Putamen (tissue), 1 donor: ENCODE measurements around the gene SERPINI1.
"Not testable (repeated sequence)": the region's sequence is repeated elsewhere in the genome, so short reads cannot be mapped to it uniquely, and the experiment has no call there.

Experiments used
- DNase-seq: peaks from one replicate; pipeline ENCODE4 v3.0.0-alpha.2; 2016; ENCODE audit warnings: low spot score

Gene SERPINI1

DNA sequence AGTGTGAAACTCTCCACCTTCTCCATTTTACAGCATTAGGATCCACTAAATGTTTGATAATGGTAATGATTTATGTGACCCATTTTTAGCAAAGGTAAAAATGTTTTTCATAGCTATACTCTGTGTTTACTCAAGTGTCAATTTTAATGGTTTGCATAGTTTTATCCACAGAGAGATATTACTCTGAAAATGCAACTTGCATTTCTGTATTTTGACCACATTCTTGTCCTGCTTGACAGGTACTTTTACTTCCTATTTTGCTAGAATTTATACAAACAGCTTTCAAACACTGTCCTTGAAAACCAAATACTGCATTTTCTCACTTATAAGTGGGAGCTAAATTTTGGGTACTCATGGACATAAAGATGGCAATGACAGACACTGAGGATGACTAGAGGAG lies 62.9 kb downstream of the SERPINI1 start:
- no peak for DNase-seq

DNA sequence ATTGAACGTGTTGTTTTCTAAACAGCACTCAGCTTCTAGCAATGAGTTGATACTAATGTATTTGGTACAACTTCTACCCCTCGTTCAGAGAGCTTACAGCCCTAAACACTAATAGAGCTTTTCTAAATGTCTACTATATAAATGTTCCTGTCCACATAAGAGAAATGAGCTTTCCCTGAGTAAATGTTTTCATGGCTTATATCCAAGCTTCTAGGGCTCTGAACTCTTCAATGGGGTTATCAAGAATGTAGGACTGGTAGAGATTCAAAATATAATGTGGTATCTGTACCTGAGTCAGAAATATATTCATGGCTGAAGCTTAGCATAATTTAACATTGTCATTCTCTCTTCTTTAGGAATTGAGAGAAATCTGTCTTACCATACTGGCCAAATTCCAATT lies 73.4 kb downstream of the SERPINI1 start:
- no peak for DNase-seq

DNA sequence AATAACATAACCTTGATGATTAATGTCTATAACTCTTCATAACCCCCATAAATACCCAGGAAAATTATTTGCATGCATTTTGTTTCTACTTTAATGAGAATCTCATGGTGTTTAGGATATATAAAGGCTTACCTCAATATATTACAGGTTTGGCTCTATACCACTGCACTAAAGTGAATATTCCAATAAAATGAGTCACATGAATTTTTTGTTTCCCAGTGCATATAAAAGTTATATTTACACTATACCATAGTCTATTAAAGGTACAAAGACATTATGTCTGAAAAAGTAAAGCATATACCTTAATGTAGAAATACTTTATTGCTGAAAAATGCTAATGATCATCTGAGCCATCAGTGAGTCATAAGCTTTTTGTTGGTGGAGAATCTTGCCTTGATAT lies 74.7 kb downstream of the SERPINI1 start:
- DNase-seq: no peak

DNA sequence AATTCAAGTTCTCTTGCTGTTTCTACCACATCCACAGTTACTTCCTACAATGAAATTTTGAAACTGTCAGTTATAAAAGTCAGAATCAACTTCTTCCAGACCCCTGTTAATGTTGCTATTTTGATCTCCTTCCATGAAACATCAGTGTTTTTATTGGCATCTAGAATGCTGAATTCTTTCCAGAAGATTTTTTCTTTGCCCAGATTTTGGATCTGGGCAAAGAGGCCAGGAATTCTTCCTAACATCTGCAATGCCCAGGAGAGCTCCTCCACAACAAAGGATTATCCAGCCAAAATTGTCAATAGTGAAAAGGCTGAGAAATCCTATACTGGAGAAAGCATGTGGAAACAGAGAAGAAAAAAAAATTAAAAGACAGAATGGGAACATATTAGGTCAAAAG lies 75.5 kb downstream of the SERPINI1 start:
- no peak for DNase-seq

DNA sequence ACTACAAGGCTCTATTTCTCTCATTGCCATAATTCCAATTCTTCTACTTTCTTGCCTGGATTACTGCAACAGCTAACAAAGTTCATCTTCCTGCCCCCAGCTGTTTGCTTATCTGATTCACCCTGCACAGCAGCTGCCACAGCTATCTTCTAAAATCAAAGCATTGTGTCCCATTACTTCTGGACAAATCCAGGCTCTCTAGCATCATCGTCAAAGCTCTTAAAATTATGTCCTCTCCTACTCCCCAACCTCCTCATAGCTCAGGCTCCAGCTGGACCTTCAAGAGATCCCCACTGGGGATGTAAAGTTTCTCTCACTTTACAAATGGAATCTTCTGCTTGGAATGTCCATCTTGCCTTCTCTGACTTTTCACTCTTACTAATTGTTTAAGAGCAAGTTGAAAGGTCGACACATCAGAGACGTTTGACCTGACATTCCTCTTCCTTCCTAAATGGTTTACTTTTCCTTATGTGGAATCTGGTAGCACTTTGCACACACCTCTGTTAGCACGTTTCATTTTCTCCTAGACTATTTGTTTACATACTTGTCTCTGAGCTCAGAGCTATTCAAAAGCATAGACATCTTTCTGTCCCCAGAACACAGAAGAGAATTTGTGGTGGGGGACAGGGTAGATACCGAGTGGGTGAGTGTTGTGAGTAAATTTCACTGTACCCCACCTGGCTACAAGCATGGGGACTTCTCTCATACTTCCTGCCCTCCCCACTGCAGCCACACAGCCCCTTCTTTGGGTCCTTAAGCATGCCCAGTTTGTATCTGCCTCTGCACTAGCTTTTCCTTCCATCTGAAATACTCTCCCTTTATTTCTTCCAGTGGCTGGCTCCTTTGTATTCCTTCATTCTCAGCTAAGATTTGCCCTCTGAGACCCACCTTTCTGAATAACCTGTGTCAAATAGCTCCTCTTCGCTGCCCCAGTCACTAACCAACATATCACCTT lies 77.9 kb downstream of the SERPINI1 start:
- DNase-seq: no peak

DNA sequence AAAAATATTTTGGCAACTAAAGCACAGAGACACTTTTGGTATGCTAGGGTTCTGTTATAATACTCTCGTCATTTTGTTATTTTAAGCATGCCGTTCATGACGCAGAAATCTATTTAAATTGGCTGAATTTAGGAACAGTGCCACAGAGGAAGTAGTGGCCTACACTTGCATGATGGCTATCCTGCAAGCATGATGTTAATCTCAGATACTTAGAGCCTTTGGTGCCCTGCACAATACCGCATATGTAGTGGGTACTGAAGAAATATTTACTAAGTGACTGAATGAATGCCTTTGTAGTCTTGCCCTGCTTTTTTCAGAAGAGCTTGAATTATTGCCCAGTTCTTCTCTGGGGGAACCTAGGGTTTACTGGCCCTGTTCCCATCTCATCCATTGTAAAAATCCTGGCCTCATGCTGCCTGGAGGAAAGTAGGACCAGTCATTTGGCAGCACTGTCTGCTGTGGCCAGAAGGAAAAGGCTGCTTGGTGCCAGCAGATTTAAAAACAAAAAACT lies 79.0 kb downstream of the SERPINI1 start:
- peak; percentile 92 for DNase-seq

DNA sequence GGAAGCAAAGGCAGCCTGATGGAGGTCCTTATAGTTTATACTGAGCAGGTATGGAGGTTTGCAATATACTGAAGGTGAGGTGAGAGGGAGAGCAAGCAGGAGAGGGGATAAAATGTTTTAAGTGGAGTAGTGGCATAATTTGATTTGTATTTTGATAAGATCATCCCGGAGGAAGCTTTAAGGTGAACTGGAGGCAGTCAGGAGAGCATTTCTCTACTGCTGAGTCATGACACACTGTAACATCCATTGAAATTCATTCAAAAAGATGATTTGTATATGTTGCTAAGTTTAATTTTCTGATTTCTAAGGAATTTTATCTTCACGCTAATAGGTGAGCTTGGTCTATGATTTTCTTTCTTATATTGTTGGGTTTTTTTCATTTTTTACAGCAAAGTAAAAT lies 81.4 kb downstream of the SERPINI1 start:
- no peak for DNase-seq

DNA sequence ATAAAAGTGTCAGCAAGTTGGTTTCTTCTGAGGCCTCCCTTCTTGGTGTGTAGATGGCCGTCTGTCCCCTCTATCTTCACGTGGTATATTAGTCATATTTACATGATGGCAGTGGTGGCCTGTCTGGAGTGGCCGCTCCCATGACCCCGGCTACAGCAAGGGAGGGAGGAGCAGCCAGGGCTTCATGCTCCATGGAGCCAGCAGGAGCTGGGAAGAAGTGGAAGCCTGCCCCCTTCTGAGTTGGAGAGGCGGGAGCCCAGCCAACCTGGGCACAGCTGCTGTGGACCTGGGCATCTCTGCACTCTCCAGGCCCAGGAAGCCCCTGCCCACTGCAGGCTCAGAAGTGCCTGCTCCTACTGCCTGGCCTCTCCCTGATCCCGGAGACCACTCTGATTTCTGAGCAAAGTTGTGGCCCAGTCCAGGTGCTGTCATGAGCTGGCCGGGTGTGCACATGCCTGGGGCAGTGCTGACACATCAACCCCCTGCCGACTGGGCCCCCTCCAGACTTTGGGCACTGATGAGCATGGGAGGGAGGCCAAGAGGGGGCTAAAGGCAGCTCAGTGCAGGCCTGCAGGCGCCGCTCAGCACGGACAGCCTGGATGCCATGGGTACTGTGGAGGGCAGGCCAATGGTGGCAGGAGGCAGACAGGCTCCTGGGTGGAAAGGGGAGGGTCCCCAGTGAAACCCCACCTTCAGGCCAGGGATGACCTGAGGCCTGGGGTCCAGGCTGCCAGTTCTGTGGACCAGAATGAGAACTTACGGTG lies 84.8 kb downstream of the SERPINI1 start:
- no peak for DNase-seq

DNA sequence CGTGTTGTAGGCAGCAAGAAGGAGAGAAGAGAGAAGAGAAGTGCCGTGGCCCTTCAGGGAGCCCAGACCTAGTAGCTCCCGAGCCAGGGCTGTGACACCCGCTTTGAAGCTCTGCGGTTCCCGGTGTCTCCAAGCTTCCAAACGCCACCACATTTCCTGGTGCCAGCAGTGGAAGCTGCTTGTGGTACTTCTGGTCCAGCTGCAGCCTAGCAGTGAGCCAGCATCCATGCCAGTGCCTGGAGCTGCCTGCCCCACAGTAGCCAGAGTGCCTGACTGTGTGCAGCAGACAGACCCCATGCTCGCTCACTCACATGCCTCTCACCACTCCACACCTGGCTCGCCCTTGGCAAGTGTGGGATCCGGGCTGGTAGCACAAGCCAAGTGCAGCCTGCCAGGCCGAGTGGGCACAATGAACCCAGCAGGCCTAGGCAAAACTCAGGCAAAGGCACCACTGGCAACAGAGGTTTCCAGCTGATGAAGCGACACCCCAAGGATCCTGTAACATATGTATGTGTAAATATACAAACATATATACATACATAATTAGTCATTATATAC lies 85.8 kb downstream of the SERPINI1 start:
- DNase-seq: no peak

DNA sequence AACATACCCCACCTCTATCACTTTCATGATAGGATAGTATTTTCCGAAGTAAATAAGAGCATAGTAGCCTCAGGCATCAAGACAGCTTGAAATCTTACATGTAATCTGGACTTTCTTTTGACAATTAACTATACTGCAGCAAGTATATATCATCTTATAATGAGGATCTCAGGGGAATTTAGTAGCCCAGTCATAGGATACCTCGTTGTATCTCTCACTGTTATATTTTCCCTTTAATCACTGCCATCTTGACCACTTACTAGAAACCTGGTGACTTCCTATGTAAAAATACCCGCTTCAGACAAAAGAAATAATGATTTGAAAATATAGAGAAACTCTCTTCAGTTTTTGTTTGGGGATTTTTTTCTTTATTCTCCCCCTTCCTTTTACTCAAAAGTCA lies 88.2 kb downstream of the SERPINI1 start:
- no peak for DNase-seq

DNA sequence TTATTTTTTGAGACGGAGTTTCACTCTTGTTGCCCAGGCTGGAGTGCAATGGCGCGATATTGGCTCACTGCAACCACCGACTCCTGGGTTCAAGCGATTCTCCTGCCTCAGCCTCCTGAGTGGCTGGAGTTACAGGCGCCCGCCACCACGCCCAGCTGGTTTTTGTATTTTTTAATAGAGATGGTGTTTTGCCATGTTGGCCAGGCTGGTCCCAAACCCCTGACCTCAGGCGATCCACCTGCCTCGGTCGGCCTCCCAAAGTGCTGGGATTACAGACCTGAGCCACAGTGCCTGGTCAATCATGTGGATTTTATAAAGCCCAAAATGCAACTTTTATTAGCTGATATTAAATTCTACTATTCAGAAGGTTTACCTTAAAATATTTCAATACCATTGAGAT lies 92.1 kb downstream of the SERPINI1 start:
- DNase-seq: not testable (repeated sequence)

DNA sequence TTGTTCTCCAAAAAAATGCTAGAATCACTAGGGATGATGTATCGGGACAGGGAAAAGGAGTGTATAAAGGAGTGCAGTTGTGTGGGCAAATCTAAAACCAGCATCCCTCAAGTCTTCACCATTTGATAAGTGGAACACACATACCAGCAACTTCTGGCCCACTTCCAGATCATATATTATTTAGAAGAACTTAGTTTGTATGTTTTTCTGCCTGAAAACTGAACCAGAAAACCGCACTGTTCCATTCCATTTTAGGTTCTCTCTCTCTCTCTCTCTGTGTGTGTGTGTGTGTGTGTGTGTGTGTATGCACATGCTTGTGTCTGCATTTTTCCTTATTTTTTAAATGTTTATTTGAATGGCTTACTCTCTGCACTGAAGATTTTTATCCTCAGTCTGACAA lies 93.5 kb downstream of the SERPINI1 start:
- DNase-seq: no peak

DNA sequence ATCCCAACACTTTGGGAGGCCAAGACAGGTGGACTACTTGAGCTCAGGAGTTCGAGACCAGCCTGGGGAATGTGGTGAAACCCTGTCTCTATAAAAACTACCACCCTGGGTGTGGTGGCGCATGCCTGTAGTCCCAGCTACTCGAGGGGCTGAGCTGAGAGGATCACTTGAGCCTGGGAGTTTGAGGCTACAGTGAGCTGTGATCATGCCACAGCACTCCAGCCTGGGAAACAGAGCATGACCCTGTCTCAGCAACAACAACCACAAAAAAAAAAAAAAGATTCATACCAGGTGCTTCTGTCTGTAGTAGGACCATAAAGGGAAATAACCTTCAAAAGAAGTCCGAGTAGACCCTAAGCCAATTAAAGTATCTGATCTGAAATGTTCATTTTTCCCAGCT lies 94.5 kb downstream of the SERPINI1 start:
- no peak for DNase-seq

DNA sequence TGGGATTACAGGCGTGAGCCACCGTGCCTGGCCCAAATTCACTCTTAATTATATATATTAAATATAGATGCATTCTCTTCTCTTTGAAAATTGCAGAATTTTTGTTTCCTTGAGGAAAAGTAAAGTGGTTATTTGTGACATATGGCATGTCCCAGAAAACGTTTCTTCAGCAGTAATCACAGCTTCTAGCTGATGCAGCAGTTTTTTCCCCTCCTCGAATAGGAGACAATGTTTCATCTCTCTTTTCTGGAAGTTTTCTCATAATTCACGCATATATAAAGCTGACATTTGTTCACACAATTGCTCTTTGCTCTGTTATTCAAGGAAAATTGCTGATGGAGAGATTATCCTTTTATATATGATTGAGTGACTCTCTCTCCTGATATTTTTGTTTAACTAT lies 99.8 kb downstream of the SERPINI1 start:
- DNase-seq: no peak

DNA sequence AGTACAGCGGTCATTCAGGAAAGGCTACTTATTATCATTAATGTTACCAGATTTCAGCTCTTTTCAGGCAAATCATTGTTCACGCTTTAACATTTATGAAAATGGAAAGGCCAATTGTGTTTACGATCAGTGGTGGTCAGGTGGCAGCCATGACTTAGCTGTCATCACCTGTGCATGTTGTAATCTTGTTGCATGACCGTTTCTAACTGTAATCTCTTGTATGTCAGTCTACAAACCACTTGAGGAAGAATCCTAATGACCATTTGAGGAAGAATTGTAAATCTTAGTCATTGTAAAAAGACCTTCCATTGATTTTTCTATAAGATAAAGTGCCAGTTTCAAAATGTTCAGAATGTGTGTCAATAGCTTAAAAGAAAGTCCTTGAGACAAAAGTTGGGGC lies 100.4 kb downstream of the SERPINI1 start:
- no peak for DNase-seq

DNA sequence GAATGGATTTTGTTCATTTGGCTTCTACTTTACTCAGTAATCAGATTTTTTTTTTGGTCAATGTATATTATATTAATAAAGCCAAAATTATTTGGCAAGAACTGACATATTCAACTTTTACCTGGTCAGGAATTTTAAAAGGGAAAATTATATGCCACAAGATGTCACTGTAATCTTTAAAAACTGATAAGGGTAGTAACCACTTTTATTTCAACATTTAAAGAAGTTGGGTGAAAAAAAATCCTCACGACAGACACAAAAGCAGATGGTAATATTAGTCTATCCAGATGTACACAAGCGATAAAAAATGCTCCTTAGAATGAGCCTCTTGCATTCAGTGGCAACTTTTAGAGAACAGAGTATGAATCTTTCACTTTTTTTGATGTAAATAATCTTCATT lies 101.9 kb downstream of the SERPINI1 start:
- no peak for DNase-seq

DNA sequence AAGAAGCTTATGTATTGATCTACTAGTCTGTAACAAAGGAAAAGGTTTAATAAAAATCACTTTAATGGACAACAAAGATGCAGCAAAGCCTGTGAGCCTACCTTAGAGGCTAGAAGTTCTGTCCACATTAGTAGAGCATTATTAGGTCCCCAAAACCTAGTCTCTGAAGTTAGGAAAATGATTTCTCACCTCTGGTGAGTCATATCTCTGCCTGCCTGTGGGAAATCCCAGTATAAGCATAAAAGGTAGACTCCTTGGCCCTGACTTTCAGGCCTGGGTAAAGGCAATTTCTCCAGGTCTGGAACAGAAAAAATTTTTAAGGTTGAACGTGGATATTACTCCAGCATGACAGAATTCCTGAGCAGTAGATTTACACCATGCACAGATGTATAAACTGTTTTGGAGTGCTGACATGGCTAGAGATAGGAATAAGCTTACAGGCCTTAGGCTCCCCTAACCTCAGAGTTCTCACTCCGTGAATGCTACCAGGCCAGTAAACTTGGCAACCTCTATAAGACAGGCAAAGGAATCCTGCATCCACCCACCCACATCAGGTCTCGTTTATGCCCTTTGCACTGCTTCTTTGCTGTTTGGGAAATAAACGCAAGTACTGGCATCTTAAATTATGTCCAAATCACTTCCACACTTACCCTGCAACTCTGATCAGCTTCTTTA lies 104.1 kb downstream of the SERPINI1 start:
- DNase-seq: no peak

DNA sequence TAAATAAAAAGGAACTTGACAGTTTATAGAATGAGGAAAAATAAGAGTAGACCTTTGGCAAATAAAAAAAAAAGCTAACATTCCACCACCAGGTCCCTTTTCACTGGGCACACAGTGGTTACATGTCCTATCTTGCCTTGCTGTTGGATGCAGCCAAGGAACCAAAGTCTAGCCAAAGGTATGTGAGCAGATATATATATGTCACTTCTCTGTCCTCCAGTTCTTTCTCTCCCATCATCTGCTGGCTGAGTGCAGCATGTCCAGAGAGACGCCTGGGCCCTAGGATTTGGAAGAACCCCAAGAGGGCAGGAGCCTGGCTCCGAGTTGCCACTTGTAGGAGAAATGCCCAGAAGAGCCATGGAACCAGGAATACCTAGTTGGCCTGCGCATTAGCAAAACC lies 104.7 kb downstream of the SERPINI1 start:
- no peak for DNase-seq

DNA sequence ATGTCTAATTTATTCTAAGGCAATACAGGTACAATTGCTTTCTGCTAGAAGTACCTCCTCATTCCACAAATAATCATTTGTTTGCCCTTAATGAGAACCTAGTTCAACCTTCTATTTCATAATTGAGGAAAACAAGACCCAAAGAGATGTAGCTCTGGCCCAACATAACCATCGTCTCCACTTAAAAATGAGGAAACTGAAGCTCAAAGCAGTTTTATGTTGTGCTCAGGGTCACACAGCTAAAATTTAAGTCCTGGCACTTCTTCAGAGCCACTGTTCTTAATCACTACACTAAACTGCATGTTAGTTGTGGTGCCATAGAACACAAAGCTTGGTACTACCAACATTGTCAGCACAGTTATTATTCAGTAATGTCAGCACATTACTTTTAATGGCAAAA lies 108.0 kb downstream of the SERPINI1 start:
- DNase-seq: no peak

DNA sequence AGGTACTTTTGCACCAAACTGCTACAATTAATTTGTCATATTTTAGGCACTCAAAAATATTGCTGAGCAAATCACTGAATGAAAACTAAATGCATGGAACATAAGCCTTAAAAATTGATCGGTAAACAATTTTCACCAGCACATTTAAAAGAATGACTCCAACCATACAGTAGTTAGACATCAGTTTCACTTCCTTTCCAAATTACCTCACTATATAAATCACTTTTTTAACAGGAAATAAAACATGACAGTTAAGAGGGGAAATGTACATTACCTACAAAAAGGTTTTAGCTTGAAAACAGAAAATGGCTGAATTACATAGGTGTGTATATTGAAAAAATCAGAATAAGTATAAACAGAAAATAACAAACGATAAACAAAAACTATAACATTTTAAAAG lies 108.4 kb downstream of the SERPINI1 start:
- no peak for DNase-seq

DNA sequence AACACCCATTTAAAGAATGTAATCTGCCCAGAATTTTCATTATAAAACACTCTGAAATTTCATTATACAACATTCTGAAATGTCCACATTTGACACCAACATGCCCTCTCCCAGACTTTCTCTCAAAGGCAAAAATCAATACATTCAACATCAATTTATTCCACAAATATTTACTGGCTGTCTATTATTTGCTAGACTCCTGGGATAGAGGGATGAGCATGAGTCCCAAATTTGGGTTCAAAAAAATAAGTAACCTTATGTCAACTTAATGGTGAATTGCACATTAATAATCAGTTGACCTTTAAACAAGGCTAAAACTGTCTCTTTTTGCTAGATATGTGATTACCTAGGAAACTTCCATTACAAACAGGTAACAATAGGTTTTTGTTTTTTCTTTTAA lies 109.0 kb downstream of the SERPINI1 start:
- no peak for DNase-seq

DNA sequence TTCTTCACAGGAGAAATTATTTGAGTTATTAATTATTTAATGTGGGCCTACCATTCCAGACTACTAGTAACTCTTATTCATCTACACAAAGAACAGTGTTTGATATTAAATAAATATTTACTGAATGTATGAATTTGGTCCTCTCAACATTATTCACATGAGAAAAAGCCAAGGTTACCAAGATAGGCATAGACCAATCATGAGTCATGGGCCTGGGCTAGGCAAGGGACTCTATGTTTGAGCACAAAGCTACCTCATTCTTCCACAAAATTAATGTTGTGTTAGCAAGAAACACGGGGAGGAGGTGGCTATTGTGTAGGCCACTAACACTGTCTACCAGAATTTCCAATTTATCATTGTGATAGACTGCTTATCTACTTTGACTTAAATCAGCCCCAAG lies 115.7 kb downstream of the SERPINI1 start:
- DNase-seq: no peak
